NCI-H524 (cell line): Measurements from ENCODE around the gene GNG13.
"Not testable (repeated sequence)": the region's sequence is repeated elsewhere in the genome, so short reads cannot be mapped to it uniquely, and the experiment has no call there.

ENCODE experiments used
- DNase-seq, 2 experiments: peaks; one replicate each; lab custom pipeline; 2025; lab: John Stamatoyannopoulos, UW

The GNG13 gene

GRCh38 chr16:760545-761343 lies 39.8 kb downstream of the GNG13 start, which contains the start of gene MSLN:
Gene MSLN (plus strand): TSS chr16:760734. CDS start chr16:762681, 1,947 bp downstream.
- no peak for DNase-seq

- no peak for DNase-seq
Measured at GRCh38 chr16:760065-760464, 40.5 kb downstream of the GNG13 start.

- DNase-seq: peak in 1 of 2 experiments; percentile 47
Measured at GRCh38 chr16:759110-759910, 41.2 kb downstream of the GNG13 start.

GRCh38 chr16:756428-756827 lies 44.1 kb downstream of the GNG13 start:
- DNase-seq: no peak

DNA sequence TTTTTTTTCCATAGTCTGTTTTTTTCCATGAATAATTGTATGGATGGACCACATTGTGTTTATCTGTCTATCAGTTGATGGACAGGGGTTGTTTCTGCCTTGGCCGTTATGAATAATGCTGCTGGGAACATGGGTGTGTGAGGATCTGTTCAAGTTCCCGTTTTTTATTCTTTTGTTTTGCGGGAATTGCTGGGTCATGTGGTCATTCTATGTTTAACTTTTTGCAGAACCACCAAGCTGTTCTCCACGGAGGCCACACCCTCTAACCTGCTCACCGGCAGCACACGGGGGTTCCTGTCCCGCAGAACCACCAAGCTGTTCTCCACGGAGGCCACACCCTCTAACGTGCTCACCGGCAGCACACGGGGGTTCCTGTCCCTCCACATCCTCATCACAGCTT lies 45.9 kb downstream of the GNG13 start:
- DNase-seq: no peak

DNA sequence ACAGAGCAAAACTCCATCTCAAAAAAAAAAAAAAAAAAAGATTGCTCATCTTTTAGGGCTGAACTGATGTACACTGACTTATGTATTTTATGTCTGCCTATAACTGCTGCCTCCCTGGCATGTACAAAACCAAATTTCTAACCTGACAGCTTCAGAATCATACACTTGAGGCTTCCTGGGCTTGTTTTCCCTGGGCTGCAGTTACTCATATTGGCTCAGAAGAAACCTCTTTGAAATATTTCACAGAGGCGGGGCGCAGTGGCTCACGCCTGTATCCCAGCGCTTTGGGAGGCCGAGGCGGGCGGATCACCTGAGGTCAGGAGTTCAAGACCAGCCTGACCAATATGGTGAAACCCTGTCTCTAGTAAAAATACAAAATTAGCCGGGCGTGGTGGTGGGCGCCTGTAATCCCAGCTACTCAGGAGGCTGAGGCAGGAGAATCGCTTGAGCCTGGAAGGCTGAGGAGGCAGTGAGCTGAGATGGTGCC lies 46.4 kb downstream of the GNG13 start:
- not testable (repeated sequence) for DNase-seq

GRCh38 chr16:752007-752312 lies 48.6 kb downstream of the GNG13 start:
- no peak for DNase-seq

GRCh38 chr16:751152-752006 lies 49.2 kb downstream of the GNG13 start:
- peak in 1 of 2 experiments; percentile 43 for DNase-seq

DNA sequence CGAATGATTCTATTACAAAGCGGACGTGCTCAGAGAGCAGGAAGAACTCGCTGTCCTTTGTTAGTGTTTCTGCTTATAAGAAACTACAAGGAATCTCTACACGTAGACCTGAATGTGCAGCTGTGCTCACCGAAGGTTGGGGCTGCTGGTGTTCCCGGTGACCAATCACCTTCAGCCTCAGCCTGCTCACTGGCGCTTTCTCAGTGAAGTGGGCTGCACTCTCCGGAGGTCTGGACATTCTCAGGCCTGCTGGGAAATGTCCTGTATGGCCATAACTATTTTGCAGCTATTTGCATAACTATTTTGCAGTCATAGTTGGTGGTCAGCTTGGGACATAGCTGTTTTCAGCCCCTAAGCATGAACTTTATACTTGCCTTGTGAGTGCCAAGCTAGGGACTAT lies 50.0 kb downstream of the GNG13 start:
- no peak for DNase-seq

DNA sequence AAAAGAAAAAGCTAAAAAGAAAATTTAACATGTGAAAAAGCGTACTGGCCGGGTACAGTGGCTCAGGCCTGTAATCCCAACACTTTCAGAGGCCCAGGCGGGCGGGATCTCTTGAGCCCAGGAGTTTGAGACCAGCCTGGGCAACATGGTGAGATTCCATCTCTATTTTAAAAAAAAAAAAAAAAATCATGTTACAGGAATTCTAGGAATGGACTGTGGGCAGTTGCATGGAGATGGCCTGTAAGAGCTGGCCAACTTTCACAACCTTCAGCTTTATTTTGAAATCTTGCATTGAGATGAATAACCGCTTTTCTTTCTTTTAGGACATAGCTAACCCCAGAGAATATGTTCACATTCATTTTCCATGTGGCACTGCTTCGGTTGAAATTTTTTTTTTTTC lies 51.5 kb downstream of the GNG13 start:
- DNase-seq: no peak
